Hematopoietic multipotent progenitor cell treated with erythropoietin and hydrocortisone succinate and interleukin-3 and kit ligand, for 6 days (in vitro differentiated cells): ENCODE data around the gene SGK2.
A peak's percentile ranks its signal among the peaks of the same experiment; 100 is the strongest.
"Not testable (repeated sequence)": the region's sequence is repeated elsewhere in the genome, so short reads cannot be mapped to it uniquely, and the experiment has no call there.

Source experiments
- DNase-seq: peaks from one replicate; pipeline ENCODE4 v3.0.0-alpha.2; 2015

Gene SGK2

GRCh38 chr20:43564993-43565757, 6.3 kb downstream of the SGK2 start:
- DNase-seq: no peak

GRCh38 chr20:43565758-43566104, 6.9 kb downstream of the SGK2 start:
- DNase-seq: no peak

GRCh38 chr20:43567477-43567876, 8.7 kb downstream of the SGK2 start:
- no peak for DNase-seq

GRCh38 chr20:43568706-43569105, 9.9 kb downstream of the SGK2 start:
- DNase-seq: no peak

GRCh38 chr20:43569282-43569681, 10.5 kb downstream of the SGK2 start:
- no peak for DNase-seq

GRCh38 chr20:43570496-43570895, 11.7 kb downstream of the SGK2 start:
- no peak for DNase-seq

GRCh38 chr20:43571310-43571709, 12.5 kb downstream of the SGK2 start:
- DNase-seq: no peak

- no peak for DNase-seq
Observed at GRCh38 chr20:43571771-43572170, 12.9 kb downstream of the SGK2 start.

- no peak for DNase-seq
Observed at GRCh38 chr20:43572891-43573290, 14.1 kb downstream of the SGK2 start.

- DNase-seq: no peak
Observed at GRCh38 chr20:43576108-43576507, 17.3 kb downstream of the SGK2 start.

- DNase-seq: peak; percentile 85
Observed at GRCh38 chr20:43579861-43580793, 21.3 kb downstream of the SGK2 start.

GRCh38 chr20:43583133-43583864, 24.5 kb downstream of the SGK2 start:
- peak; percentile 22 for DNase-seq

- DNase-seq: peak; percentile 99
Observed at GRCh38 chr20:43583982-43584432, 25.2 kb downstream of the SGK2 start.

GRCh38 chr20:43584448-43585136, 25.8 kb downstream of the SGK2 start:
- no peak for DNase-seq

- DNase-seq: no peak
Observed at GRCh38 chr20:43586641-43587040, 27.8 kb downstream of the SGK2 start.

- not testable (repeated sequence) for DNase-seq
Observed at GRCh38 chr20:43588526-43588925, 29.7 kb downstream of the SGK2 start.

GRCh38 chr20:43590036-43590391, 31.2 kb downstream of the SGK2 start:
- DNase-seq: no peak

GRCh38 chr20:43590392-43591303, 31.8 kb downstream of the SGK2 start, which contains the start of gene IFT52:
IFT52 (plus strand) TSS chr20:43590937; CDS start chr20:43594699, 3,762 bp downstream.
- peak; percentile 96 for DNase-seq

- DNase-seq: not testable (repeated sequence)
Observed at GRCh38 chr20:43601960-43602359, 43.1 kb downstream of the SGK2 start.

GRCh38 chr20:43603124-43603523, 44.3 kb downstream of the SGK2 start:
- DNase-seq: no peak

GRCh38 chr20:43605715-43606114, 46.9 kb downstream of the SGK2 start:
- no peak for DNase-seq
